NCI-H1930 (cell line): ENCODE measurements around the gene MMRN1.

Experiments
- DNase-seq, 2 experiments: peaks; one replicate each; lab custom pipeline; 2025; lab: John Stamatoyannopoulos, UW

Gene MMRN1

GRCh38 chr4:89894649-89895550 lies at the start of gene MMRN1:
Gene MMRN1 (plus strand): TSS chr4:89894854. CDS start chr4:89894972, 118 bp downstream.
- no peak for DNase-seq

- DNase-seq = no peak
Observed at GRCh38 chr4:89847571-89848325, 46.9 kb upstream of the MMRN1 start.

- no peak for DNase-seq
Observed at GRCh38 chr4:89855236-89855635, 39.4 kb upstream of the MMRN1 start.

- no peak for DNase-seq
Observed at GRCh38 chr4:89860971-89861370, 33.7 kb upstream of the MMRN1 start.

- DNase-seq = no peak
Observed at GRCh38 chr4:89863533-89863932, 31.1 kb upstream of the MMRN1 start.

- DNase-seq = no peak
Observed at GRCh38 chr4:89868276-89868675, 26.4 kb upstream of the MMRN1 start.

- DNase-seq = no peak
Observed at GRCh38 chr4:89868999-89869589, 25.6 kb upstream of the MMRN1 start.

GRCh38 chr4:89871211-89871610 lies 23.4 kb upstream of the MMRN1 start:
- DNase-seq = no peak

GRCh38 chr4:89876548-89876947 lies 18.1 kb upstream of the MMRN1 start:
- no peak for DNase-seq

- no peak for DNase-seq
Observed at GRCh38 chr4:89878611-89879010, 16.0 kb upstream of the MMRN1 start.

GRCh38 chr4:89879215-89879614 lies 15.4 kb upstream of the MMRN1 start:
- no peak for DNase-seq

- no peak for DNase-seq
Observed at GRCh38 chr4:89889289-89889688, 5.4 kb upstream of the MMRN1 start.

GRCh38 chr4:89897867-89898266 lies 3.2 kb downstream of the MMRN1 start:
- no peak for DNase-seq

- no peak for DNase-seq
Observed at GRCh38 chr4:89898304-89898716, 3.7 kb downstream of the MMRN1 start.

- DNase-seq = no peak
Observed at GRCh38 chr4:89899152-89899551, 4.5 kb downstream of the MMRN1 start.

GRCh38 chr4:89899854-89900253 lies 5.2 kb downstream of the MMRN1 start:
- DNase-seq = no peak

GRCh38 chr4:89901808-89902431 lies 7.3 kb downstream of the MMRN1 start:
- peak; percentile 18 to 35 for DNase-seq

GRCh38 chr4:89904524-89904923 lies 9.9 kb downstream of the MMRN1 start:
- peak; percentile 57 to 78 for DNase-seq

- DNase-seq = no peak
Observed at GRCh38 chr4:89906316-89906715, 11.7 kb downstream of the MMRN1 start.

- DNase-seq = peak; percentile 92 to 94
Observed at GRCh38 chr4:89906777-89907521, 12.3 kb downstream of the MMRN1 start.

GRCh38 chr4:89909889-89910288 lies 15.2 kb downstream of the MMRN1 start:
- DNase-seq = no peak
